ENCODE data around the gene RNF152. TPM values are rescaled to one million over a fixed set of nuclear protein-coding genes. Genes with fewer than 3 reads are reported as not detected.

Gene RNF152
- total RNA-seq, 1 donor from 2014 or later: 4.1 TPM

GRCh38 chr18:61865466-61866175, 27.2 kb downstream of the RNF152 start:
- H3K4me1 Mint-ChIP-seq (ENCODE audit: unreplicated experiment): peaks cover 5% of the 10 kb centered on the region
- H3K4me3 Mint-ChIP-seq (ENCODE audit: unreplicated experiment): no peak overlapping the region
- H3K36me3 Mint-ChIP-seq (ENCODE audit: low read depth, unreplicated experiment): peaks cover 4% of the 10 kb centered on the region
- no peak for DNase-seq (ENCODE audit: low spot score)
- no peaks in the 10 kb centered on the region for H3K9me3 Mint-ChIP-seq (ENCODE audit: unreplicated experiment)
- TF ChIP-seq CTCF (IDR thresholded peaks at IDR 0.05; ENCODE audit: unreplicated experiment): no peak
- H3K27ac Mint-ChIP-seq (ENCODE audit: unreplicated experiment): no peak overlapping the region
- H3K27me3 Mint-ChIP-seq (ENCODE audit: unreplicated experiment): peaks cover 5% of the 10 kb centered on the region

DNA sequence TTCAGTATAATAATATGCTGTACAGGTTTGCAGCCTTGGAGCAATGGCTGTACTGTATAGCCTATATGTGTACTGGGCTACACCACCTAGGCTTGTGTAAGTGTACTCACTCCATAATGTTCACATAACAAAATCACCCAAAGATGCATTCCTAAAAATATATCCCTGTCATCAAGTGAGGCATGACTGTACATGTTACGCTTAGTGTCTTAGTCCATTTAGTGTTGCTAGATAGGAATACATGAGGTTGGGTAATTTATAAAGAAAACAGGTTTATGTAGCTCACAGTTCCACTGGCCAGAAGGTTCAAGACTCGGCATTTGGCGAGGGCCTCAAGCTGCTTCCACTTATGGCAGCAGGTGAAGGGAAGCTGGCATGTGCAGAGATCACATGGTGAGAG, 31.4 kb downstream of the RNF152 start:
- H3K9me3 Mint-ChIP-seq (ENCODE audit: unreplicated experiment): no peaks in the 10 kb centered on the region
- DNase-seq (ENCODE audit: low spot score): no peak
- H3K4me3 Mint-ChIP-seq (ENCODE audit: unreplicated experiment): no peak overlapping the region
- H3K27me3 Mint-ChIP-seq (ENCODE audit: unreplicated experiment): peaks cover 3% of the 10 kb centered on the region
- no peak for TF ChIP-seq CTCF (IDR thresholded peaks at IDR 0.05; ENCODE audit: unreplicated experiment)
- H3K4me1 Mint-ChIP-seq (ENCODE audit: unreplicated experiment): no peaks in the 10 kb centered on the region
- H3K36me3 Mint-ChIP-seq (ENCODE audit: low read depth, unreplicated experiment): peaks cover 4% of the 10 kb centered on the region
- H3K27ac Mint-ChIP-seq (ENCODE audit: unreplicated experiment): no peak overlapping the region

- no peak for TF ChIP-seq CTCF (IDR thresholded peaks at IDR 0.05; ENCODE audit: unreplicated experiment)
- Mint-ChIP-seq H3K4me1 (ENCODE audit: unreplicated experiment) (no peaks in the 10 kb centered on the region), H3K27ac (ENCODE audit: unreplicated experiment) (no peak overlapping the region), H3K36me3 (ENCODE audit: low read depth, unreplicated experiment) (peaks cover 4% of the 10 kb centered on the region), H3K4me3 (ENCODE audit: unreplicated experiment) (no peak overlapping the region), H3K27me3 (ENCODE audit: unreplicated experiment) (peaks cover 3% of the 10 kb centered on the region), H3K9me3 (ENCODE audit: unreplicated experiment) (no peaks in the 10 kb centered on the region)
- no peak for DNase-seq (ENCODE audit: low spot score)
These were observed 32.5 kb downstream of the RNF152 start for GRCh38 chr18:61860302-61860701.

DNA sequence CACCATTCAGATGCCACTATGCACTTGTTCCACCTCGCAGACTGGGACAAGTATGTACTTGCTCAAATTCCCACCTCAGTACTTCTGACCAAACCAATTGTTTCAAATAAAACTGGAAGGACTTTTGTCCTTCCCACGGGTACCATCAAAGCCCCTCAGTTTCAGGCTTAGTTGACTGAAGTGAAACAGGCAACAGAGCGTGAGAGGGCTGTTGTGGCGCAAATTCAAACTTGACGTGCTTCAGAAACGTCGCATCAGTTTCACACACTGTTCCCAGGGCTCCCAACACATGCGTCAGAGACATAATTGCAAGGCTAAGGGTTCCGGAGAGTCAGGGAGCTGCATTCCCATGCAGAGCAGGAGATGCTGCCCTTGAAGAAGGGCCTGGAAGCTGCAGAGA, 33.7 kb downstream of the RNF152 start:
- DNase-seq (ENCODE audit: low spot score): no peak
- Mint-ChIP-seq H3K9me3 (ENCODE audit: unreplicated experiment) (no peaks in the 10 kb centered on the region), H3K4me3 (ENCODE audit: unreplicated experiment) (no peak overlapping the region), H3K36me3 (ENCODE audit: low read depth, unreplicated experiment) (peaks cover 4% of the 10 kb centered on the region), H3K27me3 (ENCODE audit: unreplicated experiment) (peaks cover 3% of the 10 kb centered on the region), H3K4me1 (ENCODE audit: unreplicated experiment) (peaks cover 6% of the 10 kb centered on the region), H3K27ac (ENCODE audit: unreplicated experiment) (no peak overlapping the region)
- TF ChIP-seq CTCF (IDR thresholded peaks at IDR 0.05; ENCODE audit: unreplicated experiment): no peak

GRCh38 chr18:61856678-61857077, 36.1 kb downstream of the RNF152 start:
- H3K9me3 Mint-ChIP-seq (ENCODE audit: unreplicated experiment): no peaks in the 10 kb centered on the region
- no peak for DNase-seq (ENCODE audit: low spot score)
- no peak overlapping the region for H3K27ac Mint-ChIP-seq (ENCODE audit: unreplicated experiment)
- H3K36me3 Mint-ChIP-seq (ENCODE audit: low read depth, unreplicated experiment): no peaks in the 10 kb centered on the region
- H3K27me3 Mint-ChIP-seq (ENCODE audit: unreplicated experiment): peaks cover 3% of the 10 kb centered on the region
- peaks cover 12% of the 10 kb centered on the region for H3K4me1 Mint-ChIP-seq (ENCODE audit: unreplicated experiment)
- H3K4me3 Mint-ChIP-seq (ENCODE audit: unreplicated experiment): no peak overlapping the region
- TF ChIP-seq CTCF (IDR thresholded peaks at IDR 0.05; ENCODE audit: unreplicated experiment): no peak

All from endothelial cell (in vitro differentiated cells).